ENCODE measurements around the gene PRKCA.

The PRKCA gene

DNA sequence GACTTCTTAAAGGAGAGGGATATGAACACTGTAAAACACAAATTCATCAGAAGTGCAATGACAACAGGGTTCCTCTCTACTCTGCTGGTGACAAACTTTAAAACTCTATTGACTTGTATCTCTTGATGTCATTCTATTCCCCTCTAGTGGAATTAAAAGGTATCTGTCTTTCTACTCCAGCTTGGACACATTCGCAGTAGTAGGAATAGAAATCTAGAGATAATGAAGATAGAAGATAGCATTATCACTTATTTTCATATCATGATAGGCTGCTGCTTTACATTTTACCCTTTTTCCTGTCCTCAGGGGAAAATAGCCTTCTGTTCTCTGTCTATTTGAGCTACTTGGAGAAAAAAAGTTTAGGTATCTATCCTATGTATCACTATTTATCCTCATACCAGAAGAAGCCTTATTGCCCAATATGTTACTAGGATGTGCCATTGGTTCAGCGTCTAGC lies 322.9 kb downstream of the PRKCA start:
- no peak for DNase-seq (ENCODE audit: low spot score)

DNA sequence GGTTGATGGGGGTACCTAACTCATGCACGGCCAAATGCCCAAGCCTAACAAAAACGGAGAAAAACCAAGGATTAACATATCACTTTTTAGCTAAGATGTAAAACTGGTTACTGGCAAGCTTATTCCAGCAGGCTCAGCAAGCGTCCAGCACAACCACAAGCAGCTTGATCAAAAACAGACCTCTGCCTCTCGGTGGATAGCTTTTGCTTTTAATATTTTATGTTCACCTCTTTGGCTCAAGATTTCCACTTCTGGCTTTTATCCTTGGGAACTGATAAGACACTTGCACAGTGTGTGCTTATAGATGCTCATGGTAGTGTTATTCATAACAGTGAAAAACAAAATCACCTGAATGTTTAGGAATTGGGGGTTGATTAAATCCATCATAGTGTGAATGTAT lies 325.6 kb downstream of the PRKCA start:
- DNase-seq (ENCODE audit: low spot score), result no peak

- DNase-seq (ENCODE audit: low spot score), result no peak
These were observed 327.3 kb downstream of the PRKCA start for GRCh38 chr17:66629762-66630161.

GRCh38 chr17:66630379-66630778 lies 328.0 kb downstream of the PRKCA start:
- DNase-seq (ENCODE audit: low spot score), result no peak

DNA sequence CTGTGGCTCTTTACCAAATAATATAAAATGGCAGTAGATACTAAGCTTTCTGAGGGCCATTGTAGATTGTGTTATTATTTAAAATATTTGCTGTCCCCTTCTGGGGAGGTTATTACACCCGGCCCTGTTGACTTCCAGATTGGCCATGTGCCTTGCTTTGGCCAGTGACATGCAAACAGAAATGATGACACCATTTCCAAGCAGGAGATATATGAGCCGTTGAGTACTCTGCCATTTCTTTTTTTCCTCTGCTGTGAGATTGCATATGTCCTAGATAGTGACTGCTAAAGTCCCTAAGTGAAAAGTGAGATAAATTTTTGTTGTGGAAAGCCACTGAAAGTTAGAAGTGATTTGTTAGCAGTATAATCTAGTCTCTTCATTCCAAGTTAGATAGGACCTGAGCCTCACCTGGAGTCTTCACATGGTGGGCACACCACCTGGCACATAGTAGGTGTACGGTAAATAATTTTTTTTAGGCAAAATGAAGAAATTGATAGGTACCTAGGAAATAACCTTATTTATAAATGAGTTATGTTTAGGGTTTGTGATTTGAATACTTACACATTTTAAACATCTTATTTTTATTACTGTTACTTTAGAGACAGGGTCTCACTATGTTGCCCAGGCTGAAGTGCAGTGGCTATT lies 328.5 kb downstream of the PRKCA start:
- DNase-seq (ENCODE audit: low spot score), result no peak

- no peak for DNase-seq (ENCODE audit: low spot score)
These were observed 330.3 kb downstream of the PRKCA start for GRCh38 chr17:66632731-66633130.

- DNase-seq (ENCODE audit: low spot score), result no peak
These were observed 331.0 kb downstream of the PRKCA start for GRCh38 chr17:66633317-66633965.

DNA sequence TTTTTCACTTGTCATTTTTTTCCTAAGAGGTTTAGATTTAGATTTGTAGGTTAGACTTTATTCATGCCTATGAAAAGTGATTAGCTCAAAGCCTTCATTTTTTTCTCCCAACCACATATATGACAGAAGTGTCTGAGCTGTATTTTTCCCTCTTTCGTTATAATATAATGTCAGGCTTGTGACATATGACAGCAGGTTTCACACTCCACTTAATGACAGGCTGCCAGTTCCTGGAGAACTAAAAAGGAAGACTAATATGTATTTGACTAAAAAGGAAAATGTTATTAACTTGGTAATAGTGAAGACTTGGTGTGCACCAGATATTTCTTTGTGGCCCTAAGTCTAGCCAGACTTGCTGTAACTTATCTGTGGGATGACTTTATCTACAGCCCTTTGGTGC lies 331.8 kb downstream of the PRKCA start:
- DNase-seq (ENCODE audit: low spot score), result no peak

- DNase-seq (ENCODE audit: low spot score), result no peak
These were observed 333.1 kb downstream of the PRKCA start for GRCh38 chr17:66635386-66636045.

DNA sequence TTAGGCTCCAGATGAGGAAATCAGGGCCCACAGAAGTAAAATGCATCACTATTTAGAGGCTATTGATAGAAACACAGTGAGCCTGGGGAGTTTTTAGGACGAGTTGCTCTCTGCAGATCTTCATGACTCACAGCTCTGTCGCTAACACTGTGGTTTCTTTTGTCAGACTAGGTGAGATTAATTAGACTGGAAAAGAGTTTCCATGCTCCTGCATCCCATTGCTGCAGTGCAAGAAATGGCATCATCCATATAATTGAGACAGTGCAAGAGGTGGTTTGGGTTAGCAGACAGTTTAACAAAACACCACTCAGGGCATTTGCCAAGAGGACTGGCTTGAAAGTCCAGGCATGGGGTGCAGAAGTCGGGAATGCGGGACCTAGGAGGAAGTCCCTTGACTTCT lies 333.7 kb downstream of the PRKCA start:
- DNase-seq (ENCODE audit: low spot score), result no peak

GRCh38 chr17:66637491-66637890 lies 335.1 kb downstream of the PRKCA start:
- no peak for DNase-seq (ENCODE audit: low spot score)

- no peak for DNase-seq (ENCODE audit: low spot score)
These were observed 336.5 kb downstream of the PRKCA start for GRCh38 chr17:66638707-66639479.

DNA sequence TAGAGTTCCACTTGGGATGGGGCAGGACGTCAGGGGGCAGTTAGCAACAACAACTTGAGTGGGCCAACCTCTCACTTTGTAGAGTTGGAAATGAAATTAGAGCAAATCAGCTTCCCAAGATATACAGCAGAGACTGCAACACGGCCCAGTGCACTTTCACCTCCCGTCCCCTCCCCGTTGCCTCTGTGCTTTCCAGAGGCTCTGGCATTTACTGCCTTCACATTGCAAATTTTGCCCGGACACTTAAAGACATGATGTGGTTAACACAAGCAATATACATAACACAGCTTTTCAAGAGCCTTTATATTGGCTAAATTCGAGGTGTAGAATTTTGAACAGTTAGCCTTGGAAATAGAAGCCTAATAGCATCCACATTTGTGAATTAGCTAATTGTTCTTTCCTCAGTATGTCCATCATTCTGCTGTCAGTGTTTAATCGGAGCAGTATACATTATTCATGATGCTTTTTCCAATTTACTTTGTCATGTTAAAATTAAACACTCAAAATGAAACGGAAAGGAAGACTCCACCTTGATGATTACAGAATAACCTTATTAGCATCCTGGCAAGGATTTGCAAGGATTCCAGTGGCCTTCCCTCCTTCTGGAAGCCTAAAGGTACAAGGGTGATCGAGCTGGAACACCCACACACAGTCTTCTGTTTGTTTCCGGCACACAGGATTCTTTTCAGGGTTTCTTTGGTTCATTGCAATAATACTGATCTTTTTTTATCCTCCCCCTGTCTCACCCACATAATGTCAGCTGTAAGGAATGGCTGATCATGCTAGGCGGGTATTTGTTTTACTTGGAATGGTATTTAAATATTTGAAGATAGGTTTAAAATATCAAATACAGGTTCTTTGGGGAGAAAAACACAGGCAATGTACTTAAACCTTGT lies 341.6 kb downstream of the PRKCA start:
- DNase-seq (ENCODE audit: low spot score), result no peak

DNA sequence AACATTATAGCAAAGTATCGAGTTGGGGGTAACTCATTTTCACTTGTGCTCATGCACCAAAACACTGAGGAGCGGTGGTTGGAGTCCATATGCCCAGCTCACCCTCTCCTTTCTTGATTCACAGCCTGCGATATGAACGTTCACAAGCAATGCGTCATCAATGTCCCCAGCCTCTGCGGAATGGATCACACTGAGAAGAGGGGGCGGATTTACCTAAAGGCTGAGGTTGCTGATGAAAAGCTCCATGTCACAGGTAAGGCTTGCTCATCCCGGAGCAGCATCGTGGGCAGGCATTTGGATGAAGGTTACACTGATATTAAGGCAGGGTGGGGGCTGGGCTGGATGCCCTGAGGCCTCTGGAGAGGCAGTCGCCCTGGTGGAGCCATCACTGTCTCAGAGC lies 342.8 kb downstream of the PRKCA start:
- no peak for DNase-seq (ENCODE audit: low spot score)

DNA sequence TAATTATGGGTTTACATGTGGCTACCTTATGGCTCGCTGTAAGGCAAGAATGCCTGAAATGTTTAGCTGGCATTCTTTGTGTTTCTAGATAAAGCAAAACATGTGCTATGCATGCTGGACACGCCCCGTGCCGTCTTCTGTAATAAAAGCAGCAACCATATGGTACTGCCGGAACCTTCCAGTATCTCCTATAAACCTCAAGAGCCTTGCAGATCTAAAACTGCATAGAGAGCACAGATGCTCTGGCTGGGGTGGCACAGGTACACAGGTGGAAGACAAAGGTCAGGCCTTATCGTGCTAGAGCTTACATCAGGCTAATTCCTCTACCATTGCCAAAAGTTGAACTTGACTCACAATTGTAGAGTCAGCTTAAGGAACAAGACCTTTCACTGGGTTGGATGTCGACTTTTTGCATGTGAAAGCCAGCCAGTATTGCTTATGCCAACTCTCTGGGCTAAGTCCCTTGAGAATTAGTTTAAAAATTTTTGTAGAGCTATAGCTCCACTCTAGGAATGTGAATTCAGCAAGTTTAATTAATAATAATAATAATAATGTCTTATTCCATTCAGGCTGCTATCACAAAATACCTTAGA lies 345.1 kb downstream of the PRKCA start:
- no peak for DNase-seq (ENCODE audit: low spot score)

GRCh38 chr17:66649818-66650543 lies 347.6 kb downstream of the PRKCA start:
- DNase-seq (ENCODE audit: low spot score), result no peak

- DNase-seq (ENCODE audit: low spot score), result no peak
These were observed 348.1 kb downstream of the PRKCA start for GRCh38 chr17:66650544-66650877.

- no peak for DNase-seq (ENCODE audit: low spot score)
These were observed 350.6 kb downstream of the PRKCA start for GRCh38 chr17:66652840-66653507.

DNA sequence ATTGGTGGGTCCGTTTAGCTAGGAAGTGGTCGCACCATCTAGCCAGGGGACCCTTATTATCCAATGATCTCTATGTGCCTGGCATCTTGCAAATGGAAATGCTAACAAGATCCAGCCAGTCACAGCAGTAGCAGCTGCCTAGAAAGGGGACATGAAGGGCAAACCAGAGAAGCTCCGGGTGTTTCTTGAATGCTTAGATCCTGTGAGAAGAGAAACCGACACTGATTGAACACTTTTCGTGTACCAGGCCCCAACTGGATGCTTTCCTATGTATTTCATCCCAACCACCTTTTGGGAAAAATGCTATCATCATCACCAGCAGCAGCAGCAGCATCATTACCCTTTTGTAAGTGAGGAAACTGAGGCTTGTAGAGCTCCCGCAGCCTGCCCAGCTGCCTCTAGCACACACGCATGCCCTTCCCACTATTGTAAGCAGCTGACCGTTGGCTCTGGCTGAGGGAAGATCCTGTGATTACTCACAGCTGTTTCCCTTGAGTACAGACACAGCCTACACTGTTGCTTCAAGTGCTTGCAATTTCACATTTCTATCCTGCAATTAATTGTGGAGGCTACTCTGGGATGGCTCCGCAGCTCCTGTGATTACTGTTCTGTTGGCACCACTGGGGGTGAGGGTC lies 351.8 kb downstream of the PRKCA start:
- DNase-seq (ENCODE audit: low spot score), result no peak

DNA sequence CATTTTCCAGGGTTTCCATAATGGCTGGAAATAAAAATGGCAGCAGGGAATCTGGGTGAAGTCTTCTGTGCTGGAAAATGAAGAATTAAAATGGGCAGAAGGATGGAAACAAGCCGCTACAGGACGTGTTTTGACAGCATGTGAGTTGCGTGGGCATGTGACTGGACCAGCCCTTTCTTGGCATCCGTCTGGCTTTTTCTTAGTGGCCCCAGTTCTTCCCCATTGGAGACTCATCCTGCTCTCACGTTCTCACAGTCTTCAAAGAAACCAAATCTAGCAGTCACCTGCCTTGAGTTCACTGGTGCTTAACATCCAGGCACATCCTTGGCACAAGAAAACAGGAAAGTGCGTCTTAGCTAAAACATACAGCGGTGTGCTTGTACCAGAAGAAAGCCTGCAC lies 352.4 kb downstream of the PRKCA start:
- DNase-seq (ENCODE audit: low spot score), result no peak

Data from hematopoietic multipotent progenitor cell treated with erythropoietin and hydrocortisone succinate and interleukin-3 and kit ligand, for 15 days (in vitro differentiated cells).